HCT116 (cell line): ENCODE results near the gene IQCK. TPM values are rescaled to one million over a fixed set of nuclear protein-coding genes. Genes with fewer than 3 reads are reported as not detected.
"Not testable (repeated sequence)": the region's sequence is repeated elsewhere in the genome, so short reads cannot be mapped to it uniquely, and the experiment has no call there.

ENCODE experiments used
- ATAC-seq: fragments of 200-7000 bp; cut with Tn5 transposase; 2 replicates; pipeline ENCODE4 v1.9.1; 2020; ENCODE audit warnings: mild to moderate bottlenecking, moderate library complexity
- BruUV-seq: library from RNA; stranded (reverse); fragments of 400-500 nt; replicated peaks from 2 replicates; lab custom pipeline; 2021; lab: Mats Ljungman, UMichigan
- CTCF ChIA-PET: fragments of 300-600 bp; sonication (Branson Sonifier 250); formaldehyde crosslinking; loops from one replicate; lab custom pipeline; 2021; ENCODE audit warnings: antibody characterized with exemption; lab: Charles Lee
- POLR2A ChIA-PET: fragments of 300-600, 350-600 bp; sonication (Branson Sonifier 250); formaldehyde crosslinking; loops from one replicate; lab custom pipeline; 2021; ENCODE audit warnings: antibody characterized with exemption; lab: Charles Lee
- RAD21 ChIA-PET, 2 experiments: fragments of 300-600 bp; sonication (Branson Sonifier 250); formaldehyde crosslinking; loops; one replicate each; lab custom pipeline; 2023; ENCODE audit warnings: low total read pairs in 2 of 2; ENCODE audit not compliant: uncharacterized antibody in 2 of 2, unreplicated experiment in 2 of 2, low non-redundant PET in 1 of 2; lab: Charles Lee
- DNase-seq: peaks from one replicate; pipeline ENCODE4 v3.0.0-alpha.2; 2010; ENCODE audit warnings: low read depth, low spot score
- H2AFZ ChIP-seq: fragments of 200-600 bp; shearing (Covaris generic), sonication (generic); 2 replicates; pipeline ENCODE4 v1.6.1; 2017; ENCODE audit warnings: low read depth, mixed run types, mixed read lengths, antibody characterized with exemption, low read length; ENCODE audit not compliant: poor library complexity, severe bottlenecking
- H3K27ac ChIP-seq: 2 replicates; pipeline ENCODE4 v1.5.1; 2012; ENCODE audit warnings: low read depth, low read length
- H3K27me3 ChIP-seq: fragments of 200-600 bp; sonication (generic); 2 replicates; pipeline ENCODE4 v1.6.1; 2016; ENCODE audit warnings: mixed run types, low read length, mixed read lengths; ENCODE audit not compliant: insufficient read depth
- H3K36me3 ChIP-seq, 2 experiments: fragments of 200-500 bp in 1 of 2; fragments of 200-600 bp in 1 of 2; sonication (Bioruptor generic) in 1 of 2; sonication (generic) in 1 of 2; 2 replicates each; pipeline versions ENCODE4 v1.5.1 to v1.6.1; 2014 to 2016; ENCODE audit warnings: low read length in 2 of 2, inconsistent platforms in 1 of 2, mixed read lengths in 1 of 2, mixed run types in 1 of 2; ENCODE audit not compliant: insufficient read depth in 2 of 2, control insufficient read depth in 1 of 2
- H3K4me1 ChIP-seq, 2 experiments: fragments of 200-600 bp in 1 of 2; sonication (generic) in 1 of 2; 2 replicates each; pipeline versions ENCODE4 v1.5.1 to v1.6.1; 2012 to 2017; ENCODE audit warnings: low read length in 2 of 2, inconsistent platforms in 1 of 2, mild to moderate bottlenecking in 1 of 2, mixed read lengths in 1 of 2, mixed run types in 1 of 2, moderate library complexity in 1 of 2; ENCODE audit not compliant: insufficient read depth in 2 of 2, control insufficient read depth in 1 of 2
- H3K4me2 ChIP-seq: fragments of 200-600 bp; sonication (generic); 2 replicates; pipeline ENCODE4 v1.6.1; 2017; ENCODE audit warnings: mixed run types, low read length, mixed read lengths
- H3K4me3 ChIP-seq, 2 experiments: fragments of 200-600 bp in 1 of 2; sonication (generic) in 1 of 2; replicated peaks in 1 of 2; 2 replicates each; pipeline ENCODE4 v1.5.1; 2011 to 2016; ENCODE audit warnings: low read length in 2 of 2, control low read depth in 1 of 2, low read depth in 1 of 2, mild to moderate bottlenecking in 1 of 2, mixed read lengths in 1 of 2, mixed run types in 1 of 2
- H3K79me2 ChIP-seq: fragments of 200-600 bp; sonication (generic); 2 replicates; pipeline ENCODE4 v1.6.1; 2017; ENCODE audit warnings: mild to moderate bottlenecking, mixed run types, low read length, moderate library complexity, mixed read lengths; ENCODE audit not compliant: insufficient read depth
- H3K9ac ChIP-seq: fragments of 200-600 bp; sonication (generic); 2 replicates; pipeline ENCODE4 v1.6.1; 2016; ENCODE audit warnings: low read length, mixed read lengths
- H3K9me2 ChIP-seq: fragments of 200-600 bp; sonication (generic), shearing (Covaris generic); 2 replicates; pipeline ENCODE4 v1.6.1; 2017; ENCODE audit warnings: mixed run types, mild to moderate bottlenecking, moderate library complexity; ENCODE audit not compliant: insufficient read depth
- H3K9me3 ChIP-seq, 2 experiments: fragments of 200-500 bp in 1 of 2; fragments of 200-600 bp in 1 of 2; sonication (Bioruptor generic) in 1 of 2; sonication (generic) in 1 of 2; 2 replicates each; pipeline ENCODE4 v1.6.1; 2014 to 2017; ENCODE audit warnings: low read length in 2 of 2, mixed read lengths in 2 of 2, inconsistent platforms in 1 of 2, low read depth in 1 of 2, mild to moderate bottlenecking in 1 of 2, mixed run types in 1 of 2, moderate library complexity in 1 of 2; ENCODE audit not compliant: control insufficient read depth in 1 of 2, insufficient read depth in 1 of 2
- H4K20me1 ChIP-seq: fragments of 200-600 bp; sonication (generic), shearing (Covaris generic); 2 replicates; pipeline ENCODE4 v1.6.1; 2017; ENCODE audit warnings: mixed run types, mild to moderate bottlenecking, moderate library complexity; ENCODE audit not compliant: insufficient read depth
- CBX3 ChIP-seq: IDR thresholded peaks from 2 replicates; pipeline ENCODE4 v1.6.1; 2012; ENCODE audit warnings: low read depth
- ELF1 ChIP-seq: IDR thresholded peaks from 2 replicates; pipeline ENCODE4 v1.6.1; 2012; ENCODE audit warnings: low read depth, borderline replicate concordance
- FOSL1 ChIP-seq: IDR thresholded peaks from 2 replicates; pipeline ENCODE4 v1.6.1; 2012; ENCODE audit warnings: low read depth
- JUND ChIP-seq: IDR thresholded peaks from 2 replicates; pipeline ENCODE4 v1.6.1; 2012
- RAD21 ChIP-seq: IDR thresholded peaks from 2 replicates; pipeline ENCODE4 v1.6.1; 2012; ENCODE audit warnings: low read depth, mild to moderate bottlenecking
- YY1 ChIP-seq: IDR thresholded peaks from 2 replicates; pipeline ENCODE4 v1.6.1; 2011; ENCODE audit warnings: low read length, low read depth, moderate library complexity, mild to moderate bottlenecking; ENCODE audit not compliant: insufficient replicate concordance; ENCODE audit errors: extremely low read depth
- ZBTB33 ChIP-seq: IDR thresholded peaks from 2 replicates; pipeline ENCODE4 v1.6.1; 2011; ENCODE audit warnings: mild to moderate bottlenecking, low read length, moderate library complexity; ENCODE audit not compliant: insufficient replicate concordance; ENCODE audit errors: extremely low read depth
- intact Hi-C: fragments of 100-400 bp; cut with micrococcal nuclease; formaldehyde crosslinking; loops from 2 replicates; pipeline ENCODE4 v1.10.0; 2022
- total RNA-seq: library from RNA; stranded (reverse); gene quantifications from one replicate; pipeline ENCODE4 v1.2.1, GENCODE V29; 2021; ENCODE audit not compliant: unreplicated experiment

Gene IQCK
- total RNA-seq, 1 experiment from 2014 or later = 11.8 TPM

- ChIA-PET POLR2A (no interaction called here), RAD21 (no interaction called here), CTCF (interaction anchor here (1.3 kb wide), 1 partner anchor 95 kb away, joined by 3 read pairs; no protein-coding TSS in a partner anchor)
- Histone ChIP-seq H2AFZ (no peak overlapping the region), H3K27me3 (no peaks in the 10 kb centered on the region), H3K9me2 (no peaks in the 10 kb centered on the region), H3K36me3 (no peaks in the 10 kb centered on the region), H3K4me3 (no peak overlapping the region), H3K4me1 (no peaks in the 10 kb centered on the region), H3K4me2 (no peak overlapping the region), H4K20me1 (no peaks in the 10 kb centered on the region), H3K79me2 (no peaks in the 10 kb centered on the region), H3K9me3 (no peaks in the 10 kb centered on the region), H3K9ac (no peak overlapping the region), H3K27ac (no peak overlapping the region)
- intact Hi-C loops = no loop called here
- TF ChIP-seq FOSL1 (no peak), CBX3 (no peak), ELF1 (no peak), ZBTB33 (no peak), RAD21 (no peak), JUND (no peak), YY1 (no peak)
- BruUV-seq = no TSS peak
- DNase-seq = no peak
- ATAC-seq = no peak
Measured at GRCh38 chr16:19678804-19679203, 39.3 kb upstream of the IQCK start.

GRCh38 chr16:19679281-19679680 lies 38.8 kb upstream of the IQCK start:
- RAD21 ChIA-PET, H3K4me1 ChIP-seq, H2AFZ ChIP-seq, POLR2A ChIA-PET, H3K4me3 ChIP-seq, H4K20me1 ChIP-seq, H3K9ac ChIP-seq, H3K36me3 ChIP-seq, ATAC-seq, DNase-seq, BruUV-seq, H3K27me3 ChIP-seq, H3K4me2 ChIP-seq, CTCF ChIA-PET, H3K79me2 ChIP-seq, H3K9me2 ChIP-seq, H3K27ac ChIP-seq, H3K9me3 ChIP-seq, intact Hi-C loops: not testable (repeated sequence)
